ENCODE measurements around the gene RAB10. TPM values are rescaled to one million over a fixed set of nuclear protein-coding genes. Genes with fewer than 3 reads are reported as not detected.

RAB10 gene
- total and polyA plus RNA-seq, 2 experiments from 2014 or later, result 102 to 143 TPM

DNA sequence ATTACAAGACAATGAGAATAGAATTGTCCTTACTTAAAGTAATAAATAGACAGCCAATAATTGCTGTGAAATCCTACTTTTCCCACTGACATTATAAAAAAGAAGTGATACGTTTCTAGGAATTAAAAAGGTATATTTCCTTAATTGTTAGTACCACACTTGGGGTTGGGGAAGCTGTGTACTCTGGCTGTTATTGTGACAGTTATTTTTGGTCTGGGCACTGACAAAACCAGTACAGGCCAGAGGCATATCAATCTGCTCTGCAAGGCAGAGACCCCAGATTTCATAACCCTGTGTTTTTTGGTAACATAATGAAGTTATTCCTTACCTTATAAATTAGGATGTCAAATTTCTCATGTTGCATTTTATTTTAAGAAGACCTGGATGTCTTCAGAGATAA lies 66.5 kb downstream of the RAB10 start:
- H3K4me3 Mint-ChIP-seq, result no peak overlapping the region
- peaks cover 42% of the 10 kb centered on the region for H4K20me1 ChIP-seq (replicated peaks; ENCODE audit: insufficient read depth)
- H3K79me2 ChIP-seq (replicated peaks; ENCODE audit: insufficient read depth), result peaks cover 100% of the 10 kb centered on the region

More for the DNA sequence above, 66.5 kb downstream of the RAB10 start:
- Mint-ChIP-seq H3K36me3 (ENCODE audit: low read depth) (peaks cover 62% of the 10 kb centered on the region), H3K4me1 (peaks cover 16% of the 10 kb centered on the region), H3K27me3 (ENCODE audit: insufficient read depth, low read depth, poor library complexity) (peaks cover 3% of the 10 kb centered on the region), H3K9me3 (peaks cover 12% of the 10 kb centered on the region; the same call in 2 of the 3 replicates), H3K27ac (no peak overlapping the region)
- no peak overlapping the region for H2AFZ ChIP-seq
- H3K4me2 ChIP-seq, result no peak overlapping the region
- H3K4me1 ChIP-seq (ENCODE audit: insufficient read depth), result peaks cover 17% of the 10 kb centered on the region
- no peak overlapping the region for H3K4me3 ChIP-seq
- no peak for TF ChIP-seq ZNF331 (CRISPR knock-in tag; IDR thresholded peaks at IDR 0.05; ENCODE audit: low read depth)
- TF ChIP-seq STAT1 (IDR thresholded peaks at IDR 0.05; ENCODE audit: unreplicated experiment), result no peak
- TF ChIP-seq EZH2 (IDR thresholded peaks at IDR 0.05; ENCODE audit: low read depth, unreplicated experiment), result no peak
- TF ChIP-seq, protein P1, sequence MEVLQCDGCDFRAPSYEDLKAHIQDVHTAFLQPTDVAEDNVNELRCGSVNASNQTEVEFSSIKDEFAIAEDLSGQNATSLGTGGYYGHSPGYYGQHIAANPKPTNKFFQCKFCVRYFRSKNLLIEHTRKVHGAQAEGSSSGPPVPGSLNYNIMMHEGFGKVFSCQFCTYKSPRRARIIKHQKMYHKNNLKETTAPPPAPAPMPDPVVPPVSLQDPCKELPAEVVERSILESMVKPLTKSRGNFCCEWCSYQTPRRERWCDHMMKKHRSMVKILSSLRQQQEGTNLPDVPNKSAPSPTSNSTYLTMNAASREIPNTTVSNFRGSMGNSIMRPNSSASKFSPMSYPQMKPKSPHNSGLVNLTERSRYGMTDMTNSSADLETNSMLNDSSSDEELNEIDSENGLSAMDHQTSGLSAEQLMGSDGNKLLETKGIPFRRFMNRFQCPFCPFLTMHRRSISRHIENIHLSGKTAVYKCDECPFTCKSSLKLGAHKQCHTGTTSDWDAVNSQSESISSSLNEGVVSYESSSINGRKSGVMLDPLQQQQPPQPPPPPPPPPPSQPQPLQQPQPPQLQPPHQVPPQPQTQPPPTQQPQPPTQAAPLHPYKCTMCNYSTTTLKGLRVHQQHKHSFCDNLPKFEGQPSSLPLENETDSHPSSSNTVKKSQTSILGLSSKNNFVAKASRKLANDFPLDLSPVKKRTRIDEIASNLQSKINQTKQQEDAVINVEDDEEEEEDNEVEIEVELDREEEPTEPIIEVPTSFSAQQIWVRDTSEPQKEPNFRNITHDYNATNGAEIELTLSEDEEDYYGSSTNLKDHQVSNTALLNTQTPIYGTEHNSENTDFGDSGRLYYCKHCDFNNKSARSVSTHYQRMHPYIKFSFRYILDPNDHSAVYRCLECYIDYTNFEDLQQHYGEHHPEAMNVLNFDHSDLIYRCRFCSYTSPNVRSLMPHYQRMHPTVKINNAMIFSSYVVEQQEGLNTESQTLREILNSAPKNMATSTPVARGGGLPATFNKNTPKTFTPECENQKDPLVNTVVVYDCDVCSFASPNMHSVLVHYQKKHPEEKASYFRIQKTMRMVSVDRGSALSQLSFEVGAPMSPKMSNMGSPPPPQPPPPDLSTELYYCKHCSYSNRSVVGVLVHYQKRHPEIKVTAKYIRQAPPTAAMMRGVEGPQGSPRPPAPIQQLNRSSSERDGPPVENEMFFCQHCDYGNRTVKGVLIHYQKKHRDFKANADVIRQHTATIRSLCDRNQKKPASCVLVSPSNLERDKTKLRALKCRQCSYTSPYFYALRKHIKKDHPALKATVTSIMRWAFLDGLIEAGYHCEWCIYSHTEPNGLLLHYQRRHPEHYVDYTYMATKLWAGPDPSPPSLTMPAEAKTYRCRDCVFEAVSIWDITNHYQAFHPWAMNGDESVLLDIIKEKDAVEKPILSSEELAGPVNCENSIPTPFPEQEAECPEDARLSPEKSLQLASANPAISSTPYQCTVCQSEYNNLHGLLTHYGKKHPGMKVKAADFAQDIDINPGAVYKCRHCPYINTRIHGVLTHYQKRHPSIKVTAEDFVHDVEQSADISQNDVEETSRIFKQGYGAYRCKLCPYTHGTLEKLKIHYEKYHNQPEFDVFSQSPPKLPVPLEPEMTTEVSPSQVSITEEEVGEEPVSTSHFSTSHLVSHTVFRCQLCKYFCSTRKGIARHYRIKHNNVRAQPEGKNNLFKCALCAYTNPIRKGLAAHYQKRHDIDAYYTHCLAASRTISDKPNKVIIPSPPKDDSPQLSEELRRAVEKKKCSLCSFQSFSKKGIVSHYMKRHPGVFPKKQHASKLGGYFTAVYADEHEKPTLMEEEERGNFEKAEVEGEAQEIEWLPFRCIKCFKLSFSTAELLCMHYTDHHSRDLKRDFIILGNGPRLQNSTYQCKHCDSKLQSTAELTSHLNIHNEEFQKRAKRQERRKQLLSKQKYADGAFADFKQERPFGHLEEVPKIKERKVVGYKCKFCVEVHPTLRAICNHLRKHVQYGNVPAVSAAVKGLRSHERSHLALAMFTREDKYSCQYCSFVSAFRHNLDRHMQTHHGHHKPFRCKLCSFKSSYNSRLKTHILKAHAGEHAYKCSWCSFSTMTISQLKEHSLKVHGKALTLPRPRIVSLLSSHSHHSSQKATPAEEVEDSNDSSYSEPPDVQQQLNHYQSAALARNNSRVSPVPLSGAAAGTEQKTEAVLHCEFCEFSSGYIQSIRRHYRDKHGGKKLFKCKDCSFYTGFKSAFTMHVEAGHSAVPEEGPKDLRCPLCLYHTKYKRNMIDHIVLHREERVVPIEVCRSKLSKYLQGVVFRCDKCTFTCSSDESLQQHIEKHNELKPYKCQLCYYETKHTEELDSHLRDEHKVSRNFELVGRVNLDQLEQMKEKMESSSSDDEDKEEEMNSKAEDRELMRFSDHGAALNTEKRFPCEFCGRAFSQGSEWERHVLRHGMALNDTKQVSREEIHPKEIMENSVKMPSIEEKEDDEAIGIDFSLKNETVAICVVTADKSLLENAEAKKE (CRISPR knock-in tag; IDR thresholded peaks at IDR 0.05), result no peak
- TF ChIP-seq, protein P2, sequence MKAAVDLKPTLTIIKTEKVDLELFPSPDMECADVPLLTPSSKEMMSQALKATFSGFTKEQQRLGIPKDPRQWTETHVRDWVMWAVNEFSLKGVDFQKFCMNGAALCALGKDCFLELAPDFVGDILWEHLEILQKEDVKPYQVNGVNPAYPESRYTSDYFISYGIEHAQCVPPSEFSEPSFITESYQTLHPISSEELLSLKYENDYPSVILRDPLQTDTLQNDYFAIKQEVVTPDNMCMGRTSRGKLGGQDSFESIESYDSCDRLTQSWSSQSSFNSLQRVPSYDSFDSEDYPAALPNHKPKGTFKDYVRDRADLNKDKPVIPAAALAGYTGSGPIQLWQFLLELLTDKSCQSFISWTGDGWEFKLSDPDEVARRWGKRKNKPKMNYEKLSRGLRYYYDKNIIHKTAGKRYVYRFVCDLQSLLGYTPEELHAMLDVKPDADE (IDR thresholded peaks at IDR 0.05), result no peak
- TF ChIP-seq JUNB (IDR thresholded peaks at IDR 0.05; ENCODE audit: unreplicated experiment), result no peak
- no peak for TF ChIP-seq CREB1 (CRISPR knock-in tag; IDR thresholded peaks at IDR 0.05; ENCODE audit: low read depth)
- TF ChIP-seq POLR2AphosphoS5 (IDR thresholded peaks at IDR 0.05; ENCODE audit: low read depth), result no peak
- no peak for TF ChIP-seq NANOG (IDR thresholded peaks at IDR 0.05; ENCODE audit: borderline replicate concordance)
- TF ChIP-seq ZNF114 (CRISPR knock-in tag; IDR thresholded peaks at IDR 0.05), result no peak
- H3K36me3 ChIP-seq (ENCODE audit: insufficient read depth), result peaks cover 7% of the 10 kb centered on the region; the same call in 1 of the 2 replicates
- H3F3A ChIP-seq (replicated peaks; ENCODE audit: low read depth), result no peaks in the 10 kb centered on the region
- H3K27me3 ChIP-seq (ENCODE audit: insufficient read depth), result no peaks in the 10 kb centered on the region
- ATAC-seq (no peak), DNase-seq (ENCODE audit: low spot score) (no peak)
- no peak overlapping the region for H3K27ac ChIP-seq (ENCODE audit: low read depth)
- 0 out of 2 replicates have a peak, but pooled peaks cover 4% of the 10 kb centered on the region for H3K9me2 ChIP-seq (ENCODE audit: insufficient read depth)

All from GM23338 (cell line).